ENCODE results near the gene SPEG. TPM values are rescaled to one million over a fixed set of nuclear protein-coding genes. Genes with fewer than 3 reads are reported as not detected.

Gene SPEG
- total RNA-seq, 1 donor from 2014 or later: 10.5 TPM

- no peak for DNase-seq
Measured at GRCh38 chr2:219425238-219426067, 9.2 kb upstream of the SPEG start.

GRCh38 chr2:219426068-219426443, 8.6 kb upstream of the SPEG start:
- DNase-seq: no peak

GRCh38 chr2:219426534-219427136, 8.0 kb upstream of the SPEG start:
- no peak for DNase-seq

GRCh38 chr2:219428469-219428868, 6.2 kb upstream of the SPEG start:
- no peak for DNase-seq

GRCh38 chr2:219429958-219430606, 4.6 kb upstream of the SPEG start:
- no peak for DNase-seq

GRCh38 chr2:219430633-219431615, 3.7 kb upstream of the SPEG start:
- no peak for DNase-seq

- DNase-seq: no peak
Measured at GRCh38 chr2:219433666-219434467, 776 bp upstream of the SPEG start.

- DNase-seq: no peak
Measured at GRCh38 chr2:219434468-219434717, 250 bp upstream of the SPEG start.

GRCh38 chr2:219435701-219436100, 1.1 kb downstream of the SPEG start:
- DNase-seq: no peak

- no peak for DNase-seq
Measured at GRCh38 chr2:219436491-219436890, 1.8 kb downstream of the SPEG start.

- DNase-seq: no peak
Measured at GRCh38 chr2:219437141-219437540, 2.5 kb downstream of the SPEG start.

GRCh38 chr2:219437690-219438206, 3.1 kb downstream of the SPEG start:
- DNase-seq: no peak

GRCh38 chr2:219438453-219438852, 3.8 kb downstream of the SPEG start:
- DNase-seq: no peak

GRCh38 chr2:219439506-219439905, 4.9 kb downstream of the SPEG start:
- DNase-seq: no peak

- no peak for DNase-seq
Measured at GRCh38 chr2:219440388-219441256, 6.0 kb downstream of the SPEG start.

- no peak for DNase-seq
Measured at GRCh38 chr2:219441451-219442255, 7.0 kb downstream of the SPEG start.

GRCh38 chr2:219442256-219443015, 7.8 kb downstream of the SPEG start:
- DNase-seq: no peak

GRCh38 chr2:219443016-219443696, 8.5 kb downstream of the SPEG start:
- no peak for DNase-seq

All from skin of body (tissue), 2 donors.